GM19351 (cell line): ENCODE measurements around the gene KRT86.

Experiments used
- ATAC-seq: cut with Tn5 transposase; IDR thresholded peaks from one replicate; pipeline ENCODE4 v1.9.1; 2021; ENCODE audit warnings: mild to moderate bottlenecking, moderate library complexity; ENCODE audit not compliant: unreplicated experiment

Gene KRT86

DNA sequence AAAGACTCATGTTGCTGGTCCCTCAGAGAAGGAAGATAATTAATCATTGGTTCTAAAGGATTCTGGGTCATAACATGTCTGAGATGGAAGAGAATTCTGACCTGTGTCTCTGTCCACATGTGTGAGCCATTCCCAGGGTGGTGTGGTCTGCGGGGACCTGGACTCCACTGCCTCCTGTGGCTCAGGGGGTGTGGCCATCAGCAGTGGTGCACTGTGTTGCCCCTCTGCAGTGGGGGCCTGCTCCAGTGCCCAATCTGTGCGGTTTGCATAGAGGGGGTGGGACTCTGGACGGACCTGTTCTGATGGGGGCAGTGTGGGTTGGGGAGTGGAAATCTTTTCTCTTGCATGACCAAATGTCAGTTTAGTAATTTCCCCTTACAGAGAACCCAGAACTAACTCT is 79.3 kb downstream of the KRT86 start:
- ATAC-seq, result no peak

- no peak for ATAC-seq
Measured at GRCh38 chr12:52354200-52354599, 79.8 kb downstream of the KRT86 start.

DNA sequence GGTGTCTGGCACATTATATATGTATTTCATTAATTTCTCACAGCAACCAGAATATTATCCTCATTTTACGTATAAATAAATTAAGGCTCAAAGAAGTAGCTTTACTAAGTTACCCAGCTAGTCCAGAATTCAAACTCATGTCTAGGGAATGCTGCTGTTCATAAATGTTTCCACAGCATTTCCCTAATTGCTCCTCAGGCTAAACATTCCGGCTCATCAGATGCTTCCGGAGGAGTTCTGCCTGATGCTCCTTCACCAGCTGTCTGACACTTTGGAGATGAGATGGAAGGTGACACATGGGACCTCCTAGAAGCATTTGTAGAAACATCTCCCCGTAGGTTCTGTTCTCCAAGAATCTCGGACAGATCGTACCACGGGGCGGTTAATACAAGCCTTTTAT is 80.7 kb downstream of the KRT86 start:
- no peak for ATAC-seq

GRCh38 chr12:52356031-52356761 is 81.8 kb downstream of the KRT86 start:
- ATAC-seq, result no peak

GRCh38 chr12:52356762-52357580 is 82.5 kb downstream of the KRT86 start:
- ATAC-seq, result no peak
